OCI-LY7 (cell line): ENCODE data around the gene AMZ1. TPM values are rescaled to one million over a fixed set of nuclear protein-coding genes. Genes with fewer than 3 reads are reported as not detected.

Experiments used
- BruUV-seq: library from RNA; stranded (reverse); fragments of 400-500 nt; replicated peaks from 2 replicates; lab custom pipeline; 2021; lab: Mats Ljungman, UMichigan
- CTCF ChIA-PET: fragments of 300-600 bp; sonication (Branson Sonifier 250); formaldehyde crosslinking; loops from one replicate; lab custom pipeline; 2022; ENCODE audit warnings: antibody characterized with exemption; ENCODE audit not compliant: unreplicated experiment; lab: Charles Lee
- POLR2A ChIA-PET: fragments of 300-600 bp; sonication (Branson Sonifier 250); formaldehyde crosslinking; loops from one replicate; lab custom pipeline; 2022; ENCODE audit warnings: antibody characterized with exemption; lab: Charles Lee
- DNase-seq: peaks from one replicate; pipeline ENCODE4 v3.0.0-alpha.2; 2015; ENCODE audit warnings: low spot score
- H2AFZ ChIP-seq: fragments of 200-600 bp; sonication (generic), shearing (Covaris generic); 2 replicates; pipeline ENCODE4 v1.6.1; 2014; ENCODE audit warnings: mild to moderate bottlenecking, antibody characterized with exemption, low read length, moderate library complexity
- H3K27ac ChIP-seq: fragments of 200-600 bp; sonication (generic); 2 replicates; pipeline ENCODE4 v1.5.1; 2014; ENCODE audit warnings: mixed run types, low read depth, mild to moderate bottlenecking, moderate library complexity, low read length, inconsistent platforms; ENCODE audit not compliant: poor library complexity, severe bottlenecking
- H3K36me3 ChIP-seq: fragments of 200-600 bp; sonication (generic); 2 replicates; pipeline ENCODE4 v1.6.1; 2014; ENCODE audit warnings: mild to moderate bottlenecking, antibody characterized with exemption, low read length, moderate library complexity, mixed read lengths; ENCODE audit not compliant: insufficient read depth
- H3K4me1 ChIP-seq: fragments of 200-600 bp; sonication (generic); 2 replicates; pipeline ENCODE4 v1.5.1; 2014; ENCODE audit warnings: mild to moderate bottlenecking, low read length; ENCODE audit not compliant: insufficient read depth, poor library complexity, severe bottlenecking
- H3K4me2 ChIP-seq: fragments of 200-600 bp; sonication (generic); 2 replicates; pipeline ENCODE4 v1.6.1; 2014; ENCODE audit warnings: mild to moderate bottlenecking, low read length
- H3K4me3 ChIP-seq: fragments of 200-600 bp; sonication (generic); 2 replicates; pipeline ENCODE4 v1.5.1; 2014; ENCODE audit warnings: mild to moderate bottlenecking, low read depth, low read length; ENCODE audit not compliant: poor library complexity, severe bottlenecking
- H3K79me2 ChIP-seq: fragments of 200-600 bp; sonication (generic); 2 replicates; pipeline ENCODE4 v1.6.1; 2016; ENCODE audit warnings: low read depth, mild to moderate bottlenecking, low read length, moderate library complexity, mixed read lengths; ENCODE audit not compliant: insufficient read depth
- H3K9me2 ChIP-seq: fragments of 200-600 bp; sonication (generic); 2 replicates; pipeline ENCODE4 v1.6.1; 2016; ENCODE audit warnings: mild to moderate bottlenecking, low read length, mixed read lengths; ENCODE audit not compliant: insufficient read depth
- H3K9me3 ChIP-seq: fragments of 200-600 bp; sonication (generic); 2 replicates; pipeline ENCODE4 v1.6.1; 2014; ENCODE audit warnings: mild to moderate bottlenecking, mixed run types, low read length, mixed read lengths
- H4K20me1 ChIP-seq: fragments of 200-600 bp; sonication (generic); 2 replicates; pipeline ENCODE4 v1.6.1; 2014; ENCODE audit warnings: mild to moderate bottlenecking, antibody characterized with exemption, low read length, moderate library complexity, mixed read lengths; ENCODE audit not compliant: insufficient read depth
- EZH2phosphoT487 ChIP-seq: fragments of 200-600 bp; sonication (generic); IDR thresholded peaks from 2 replicates; pipeline ENCODE4 v1.6.1; 2018; ENCODE audit warnings: low read depth, borderline replicate concordance, mild to moderate bottlenecking, mixed run types, antibody characterized with exemption, low read length, moderate library complexity, mixed read lengths
- intact Hi-C: fragments of 100-400 bp; cut with micrococcal nuclease; formaldehyde crosslinking; loops from one replicate; pipeline ENCODE4 v1.10.0; 2022; ENCODE audit not compliant: unreplicated experiment
- total RNA-seq, 2 experiments: library from RNA; depleted of rRNA in 1 of 2; stranded (reverse); fragments of >200 nt in 1 of 2; shearing (Covaris generic) in 1 of 2; gene quantifications; 2 replicates each; pipeline ENCODE4 v1.2.3, GENCODE V29; 2014 to 2022
- TF ChIP-seq, protein P1 (sequence below): fragments of 200-600 bp; sonication (generic); conservative IDR thresholded peaks from 2 replicates; pipeline ENCODE4 v1.5.1; 2014; ENCODE audit warnings: mild to moderate bottlenecking, antibody characterized with exemption, low read length, moderate library complexity, mixed read lengths

AMZ1 gene
- total RNA-seq, 2 experiments from 2014 or later: 1.4 to 2.7 TPM

DNA sequence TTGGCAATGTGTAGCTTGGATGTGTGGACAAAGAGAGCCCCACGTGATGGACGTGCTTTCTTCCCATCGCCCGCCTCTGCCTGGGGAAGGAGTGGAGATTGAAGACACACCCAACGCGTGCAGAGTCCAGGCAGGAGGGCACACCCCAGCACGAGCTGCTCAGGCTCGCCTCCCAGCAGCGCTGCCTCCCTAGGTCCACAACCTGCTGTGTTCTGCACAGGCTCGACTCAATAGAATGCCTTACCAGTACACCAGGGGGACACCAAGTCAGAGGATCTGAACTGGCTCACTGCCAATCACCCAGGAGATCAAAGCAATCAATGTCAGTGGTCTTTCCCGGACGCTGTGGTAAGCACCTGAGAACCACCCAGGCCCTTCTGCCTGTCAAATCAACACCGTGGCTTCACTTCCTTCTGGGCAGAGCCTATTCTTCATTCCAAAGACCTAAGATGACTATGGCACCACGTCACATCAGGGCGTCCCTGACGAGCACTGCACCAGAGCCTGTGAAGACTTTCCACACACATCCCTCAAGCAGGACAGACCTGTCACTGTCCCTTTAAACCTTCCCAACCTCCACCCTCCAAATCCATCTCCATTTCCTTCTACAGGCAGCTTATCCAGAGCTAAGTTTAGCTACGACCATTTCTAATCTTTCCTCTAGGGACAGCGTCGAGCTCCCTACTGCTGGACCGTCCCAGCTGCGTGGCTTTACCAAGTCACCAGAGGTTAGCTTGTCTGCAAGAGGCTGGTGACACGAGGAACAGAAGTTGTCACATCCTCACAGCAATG lies 72.3 kb downstream of the AMZ1 start:
- H4K20me1 ChIP-seq: no peaks in the 10 kb centered on the region
- no peaks in the 10 kb centered on the region for H3K9me2 ChIP-seq
- intact Hi-C loops: no loop called here
- TF ChIP-seq, protein P1, sequence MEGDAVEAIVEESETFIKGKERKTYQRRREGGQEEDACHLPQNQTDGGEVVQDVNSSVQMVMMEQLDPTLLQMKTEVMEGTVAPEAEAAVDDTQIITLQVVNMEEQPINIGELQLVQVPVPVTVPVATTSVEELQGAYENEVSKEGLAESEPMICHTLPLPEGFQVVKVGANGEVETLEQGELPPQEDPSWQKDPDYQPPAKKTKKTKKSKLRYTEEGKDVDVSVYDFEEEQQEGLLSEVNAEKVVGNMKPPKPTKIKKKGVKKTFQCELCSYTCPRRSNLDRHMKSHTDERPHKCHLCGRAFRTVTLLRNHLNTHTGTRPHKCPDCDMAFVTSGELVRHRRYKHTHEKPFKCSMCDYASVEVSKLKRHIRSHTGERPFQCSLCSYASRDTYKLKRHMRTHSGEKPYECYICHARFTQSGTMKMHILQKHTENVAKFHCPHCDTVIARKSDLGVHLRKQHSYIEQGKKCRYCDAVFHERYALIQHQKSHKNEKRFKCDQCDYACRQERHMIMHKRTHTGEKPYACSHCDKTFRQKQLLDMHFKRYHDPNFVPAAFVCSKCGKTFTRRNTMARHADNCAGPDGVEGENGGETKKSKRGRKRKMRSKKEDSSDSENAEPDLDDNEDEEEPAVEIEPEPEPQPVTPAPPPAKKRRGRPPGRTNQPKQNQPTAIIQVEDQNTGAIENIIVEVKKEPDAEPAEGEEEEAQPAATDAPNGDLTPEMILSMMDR: peak; percentile 53; the same call in 1 of the 2 replicates
- no peak for TF ChIP-seq EZH2phosphoT487
- no peaks in the 10 kb centered on the region for H3K9me3 ChIP-seq
- no peak overlapping the region for H3K4me2 ChIP-seq
- H2AFZ ChIP-seq: no peak overlapping the region
- no peaks in the 10 kb centered on the region for H3K4me1 ChIP-seq
- no peak overlapping the region for H3K27ac ChIP-seq
- no peaks in the 10 kb centered on the region for H3K36me3 ChIP-seq
- peak; percentile 15 for DNase-seq
- H3K79me2 ChIP-seq: no peaks in the 10 kb centered on the region
- ChIA-PET CTCF (no interaction called here), POLR2A (no interaction called here)
- no TSS peak for BruUV-seq
- H3K4me3 ChIP-seq: no peak overlapping the region

DNA sequence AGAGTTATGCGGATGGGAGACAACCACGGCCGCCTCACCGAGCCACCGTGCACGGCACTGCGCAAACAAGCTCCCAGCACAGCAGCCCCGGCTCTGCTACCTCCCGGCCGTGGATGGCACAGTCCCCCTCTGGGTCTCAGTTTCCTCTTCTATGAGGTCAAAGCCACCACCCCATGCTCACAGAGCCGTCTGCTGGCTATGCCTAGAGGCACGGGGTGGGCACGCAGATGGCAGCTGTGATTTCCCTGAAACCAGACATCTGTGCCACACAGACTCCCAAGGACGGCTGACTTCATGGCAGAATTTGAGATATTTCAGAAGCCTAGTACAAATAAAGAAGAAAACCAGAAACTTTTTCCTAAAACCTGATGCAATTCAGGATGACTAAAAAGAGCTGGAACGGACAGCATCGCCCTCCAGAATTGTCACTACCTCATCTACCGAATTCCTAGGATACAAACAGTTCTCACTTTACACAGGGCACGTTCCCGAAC lies 73.2 kb downstream of the AMZ1 start:
- no peak for TF ChIP-seq EZH2phosphoT487
- TF ChIP-seq, protein P1: no peak
- Histone ChIP-seq H3K27ac (no peak overlapping the region), H3K9me2 (no peaks in the 10 kb centered on the region), H3K79me2 (no peaks in the 10 kb centered on the region), H3K36me3 (no peaks in the 10 kb centered on the region), H2AFZ (no peak overlapping the region), H3K9me3 (no peaks in the 10 kb centered on the region), H3K4me2 (no peak overlapping the region), H3K4me3 (no peak overlapping the region), H4K20me1 (no peaks in the 10 kb centered on the region), H3K4me1 (no peaks in the 10 kb centered on the region)
- DNase-seq: no peak
- no TSS peak for BruUV-seq
- ChIA-PET CTCF (no interaction called here), POLR2A (no interaction called here)
- intact Hi-C loops: no loop called here

DNA sequence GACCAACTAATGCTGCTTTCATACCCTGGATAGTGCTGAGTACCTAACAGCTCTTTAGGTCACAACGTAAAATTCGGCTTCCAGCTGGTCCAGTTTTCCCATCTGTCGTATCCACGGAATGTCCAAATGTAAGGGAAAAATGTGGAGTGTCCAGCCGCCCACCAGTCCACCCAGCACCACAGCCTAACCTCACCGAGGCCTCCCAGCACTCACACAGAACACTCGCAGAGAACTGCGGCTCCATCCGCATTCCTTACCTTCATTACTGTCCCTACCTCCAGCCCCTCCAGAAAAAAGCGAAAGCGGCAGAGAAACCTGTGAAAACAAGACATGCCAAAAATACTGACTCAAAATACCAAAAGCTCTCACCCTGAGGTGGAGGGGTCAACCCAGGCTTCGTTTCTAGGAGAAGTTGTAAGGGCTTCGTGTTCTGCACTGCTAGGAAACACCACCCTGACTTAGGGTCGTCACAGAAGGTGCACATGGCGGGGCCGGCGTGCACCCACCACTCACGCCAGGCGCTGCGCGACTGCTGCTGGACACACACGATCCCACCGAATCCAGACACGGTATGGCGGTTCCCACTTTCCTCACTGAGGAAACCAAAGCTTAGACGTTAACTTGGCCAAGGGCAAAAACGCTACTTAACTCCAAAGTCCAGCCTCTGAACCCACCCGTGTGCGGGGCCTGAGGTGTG lies 73.9 kb downstream of the AMZ1 start:
- no peak overlapping the region for H3K4me3 ChIP-seq
- H2AFZ ChIP-seq: no peak overlapping the region
- H3K9me2 ChIP-seq: no peaks in the 10 kb centered on the region
- CTCF ChIA-PET: no interaction called here
- no peak overlapping the region for H3K27ac ChIP-seq
- TF ChIP-seq, protein P1: no peak
- TF ChIP-seq EZH2phosphoT487: no peak
- no peaks in the 10 kb centered on the region for H3K4me1 ChIP-seq
- DNase-seq: no peak
- H3K4me2 ChIP-seq: no peak overlapping the region
- H3K9me3 ChIP-seq: no peaks in the 10 kb centered on the region
- H3K36me3 ChIP-seq: no peaks in the 10 kb centered on the region
- POLR2A ChIA-PET: no interaction called here
- intact Hi-C loops: no loop called here
- no peaks in the 10 kb centered on the region for H4K20me1 ChIP-seq
- no TSS peak for BruUV-seq
- no peaks in the 10 kb centered on the region for H3K79me2 ChIP-seq
